HG03139 (cell line): ENCODE results near the gene SOX13.
"Not testable (repeated sequence)": the region's sequence is repeated elsewhere in the genome, so short reads cannot be mapped to it uniquely, and the experiment has no call there.

ENCODE experiments used
- ATAC-seq: cut with Tn5 transposase; IDR thresholded peaks from one replicate; pipeline ENCODE4 v1.9.1; 2021; ENCODE audit not compliant: unreplicated experiment

The SOX13 gene

GRCh38 chr1:204072931-204073836, at the start of gene SOX13:
SOX13 (plus strand) TSS chr1:204073115; CDS start chr1:204112916, 39,801 bp downstream.
- ATAC-seq: no peak

GRCh38 chr1:204025917-204026707, 46.8 kb upstream of the SOX13 start:
- no peak for ATAC-seq

- no peak for ATAC-seq
Measured at GRCh38 chr1:204027446-204027845, 45.5 kb upstream of the SOX13 start.

- ATAC-seq: no peak
Measured at GRCh38 chr1:204029016-204029415, 43.9 kb upstream of the SOX13 start.

GRCh38 chr1:204031098-204031710, 41.7 kb upstream of the SOX13 start:
- ATAC-seq: no peak

- no peak for ATAC-seq
Measured at GRCh38 chr1:204032642-204033235, 40.2 kb upstream of the SOX13 start.

- no peak for ATAC-seq
Measured at GRCh38 chr1:204033306-204033705, 39.6 kb upstream of the SOX13 start.

- no peak for ATAC-seq
Measured at GRCh38 chr1:204036882-204037655, 35.8 kb upstream of the SOX13 start.

- no peak for ATAC-seq
Measured at GRCh38 chr1:204041232-204041767, 31.6 kb upstream of the SOX13 start.

- ATAC-seq: no peak
Measured at GRCh38 chr1:204041803-204042505, 31.0 kb upstream of the SOX13 start.

- no peak for ATAC-seq
Measured at GRCh38 chr1:204042516-204042915, 30.4 kb upstream of the SOX13 start.

GRCh38 chr1:204043680-204044079, 29.2 kb upstream of the SOX13 start:
- no peak for ATAC-seq

- ATAC-seq: no peak
Measured at GRCh38 chr1:204044448-204044847, 28.5 kb upstream of the SOX13 start.

GRCh38 chr1:204045430-204045829, 27.5 kb upstream of the SOX13 start:
- ATAC-seq: no peak

- no peak for ATAC-seq
Measured at GRCh38 chr1:204046346-204046745, 26.6 kb upstream of the SOX13 start.

- ATAC-seq: not testable (repeated sequence)
Measured at GRCh38 chr1:204048796-204049195, 24.1 kb upstream of the SOX13 start.

- ATAC-seq: no peak
Measured at GRCh38 chr1:204051258-204051657, 21.7 kb upstream of the SOX13 start.

- no peak for ATAC-seq
Measured at GRCh38 chr1:204051718-204052117, 21.2 kb upstream of the SOX13 start.

GRCh38 chr1:204053893-204054292, 19.0 kb upstream of the SOX13 start:
- ATAC-seq: no peak
